Effector memory CD8-positive, alpha-beta T cell (primary cell): Measurements from ENCODE around the gene ITGB1BP1.

Experiments
- ATAC-seq: fragments of 150-1000 bp; cut with Tn5 transposase; replicated peaks from 2 replicates; pipeline ENCODE4 v1.10.0; 2021; ENCODE audit warnings: mild to moderate bottlenecking, moderate library complexity
- DNase-seq, 3 experiments: peaks; one replicate each; pipeline ENCODE4 v3.0.0; 2021
- H3K27ac Mint-ChIP-seq, 2 donors: one replicate each; pipeline ENCODE4 v1.8.0; 2022; ENCODE audit warnings: mild to moderate bottlenecking in 2 of 2, mixed read lengths in 2 of 2, moderate library complexity in 2 of 2
- H3K27me3 Mint-ChIP-seq, 2 donors: one replicate each; pipeline ENCODE4 v1.8.0; 2022; ENCODE audit warnings: mixed read lengths in 2 of 2
- H3K36me3 Mint-ChIP-seq: one replicate; pipeline ENCODE4 v1.8.0; 2022; ENCODE audit warnings: mild to moderate bottlenecking, moderate library complexity, mixed read lengths; ENCODE audit not compliant: insufficient read depth
- H3K4me1 Mint-ChIP-seq, 2 donors: one replicate each; pipeline ENCODE4 v1.8.0; 2022; ENCODE audit warnings: low read depth in 2 of 2, mixed read lengths in 2 of 2
- H3K4me3 Mint-ChIP-seq, 2 donors: one replicate each; pipeline ENCODE4 v1.8.0; 2022; ENCODE audit warnings: mild to moderate bottlenecking in 2 of 2, mixed read lengths in 2 of 2, moderate library complexity in 2 of 2
- H3K9me3 Mint-ChIP-seq, 2 donors: one replicate each; pipeline ENCODE4 v1.8.0; 2022; ENCODE audit warnings: mixed read lengths in 2 of 2

ITGB1BP1 gene

GRCh38 chr2:9388950-9389911, 34.1 kb downstream of the ITGB1BP1 start:
- Mint-ChIP-seq H3K4me3 (no peak overlapping the region), H3K9me3 (no peaks in the 10 kb centered on the region), H3K27ac (no peak overlapping the region), H3K27me3 (no peaks in the 10 kb centered on the region), H3K36me3 (no peaks in the 10 kb centered on the region), H3K4me1 (no peaks in the 10 kb centered on the region)
- ATAC-seq, result no peak
- DNase-seq, result no peak

- no peak for DNase-seq
- ATAC-seq, result no peak
- Mint-ChIP-seq H3K4me1 (no peaks in the 10 kb centered on the region), H3K27me3 (peaks cover 0 to under 1% of the 10 kb centered on the region in 2 donors), H3K36me3 (no peaks in the 10 kb centered on the region), H3K4me3 (no peak overlapping the region), H3K9me3 (no peaks in the 10 kb centered on the region), H3K27ac (no peak overlapping the region)
Measured at GRCh38 chr2:9388199-9388681, 35.1 kb downstream of the ITGB1BP1 start.

DNA sequence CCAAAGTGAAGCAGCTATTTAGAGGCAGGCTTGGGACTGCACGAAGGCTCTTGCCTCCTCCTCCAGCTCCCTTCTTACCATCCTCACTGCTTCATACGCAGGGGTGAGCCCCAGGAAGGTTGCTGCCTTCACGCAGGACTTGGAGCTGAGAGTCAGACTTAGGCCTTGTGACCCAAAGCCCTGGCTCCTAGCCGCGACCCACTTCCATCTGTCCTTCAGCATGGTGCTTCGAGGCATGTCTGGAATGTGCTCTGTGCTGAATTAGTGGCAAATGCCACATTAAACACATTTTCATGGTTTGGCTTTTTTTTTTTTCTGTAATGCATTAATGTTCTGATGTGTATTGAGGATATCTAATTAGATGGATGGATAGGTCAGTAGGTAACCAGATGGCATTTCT, 37.5 kb downstream of the ITGB1BP1 start:
- Mint-ChIP-seq H3K36me3 (no peaks in the 10 kb centered on the region), H3K9me3 (no peaks in the 10 kb centered on the region), H3K27me3 (peaks cover 0 to 10% of the 10 kb centered on the region in 2 donors), H3K27ac (no peak overlapping the region), H3K4me1 (no peaks in the 10 kb centered on the region), H3K4me3 (no peak overlapping the region)
- ATAC-seq (no peak), DNase-seq (no peak)

- no peak overlapping the region for H3K4me3 Mint-ChIP-seq
- no peaks in the 10 kb centered on the region for H3K9me3 Mint-ChIP-seq
- H3K4me1 Mint-ChIP-seq, result no peaks in the 10 kb centered on the region
- no peak overlapping the region for H3K27ac Mint-ChIP-seq
- ATAC-seq (no peak), DNase-seq (no peak)
- peaks cover 0 to 10% of the 10 kb centered on the region in 2 donors for H3K27me3 Mint-ChIP-seq
- H3K36me3 Mint-ChIP-seq, result no peaks in the 10 kb centered on the region
Measured at GRCh38 chr2:9384521-9384920, 38.8 kb downstream of the ITGB1BP1 start.

- no peaks in the 10 kb centered on the region for H3K4me1 Mint-ChIP-seq
- ATAC-seq, result no peak
Measured at GRCh38 chr2:9382604-9383235, 40.6 kb downstream of the ITGB1BP1 start.

GRCh38 chr2:9380702-9381628, 42.4 kb downstream of the ITGB1BP1 start:
- no peaks in the 10 kb centered on the region for H3K9me3 Mint-ChIP-seq
- H3K36me3 Mint-ChIP-seq, result no peaks in the 10 kb centered on the region
- no peak overlapping the region for H3K27ac Mint-ChIP-seq
- ATAC-seq (no peak), DNase-seq (no peak)
- H3K27me3 Mint-ChIP-seq, result peaks cover 22 to 29% of the 10 kb centered on the region in 2 donors
- peaks cover 0 to 5% of the 10 kb centered on the region in 2 donors for H3K4me1 Mint-ChIP-seq
- H3K4me3 Mint-ChIP-seq, result no peak overlapping the region

More at GRCh38 chr2:9382604-9383235, 40.6 kb downstream of the ITGB1BP1 start:
- Mint-ChIP-seq H3K27me3 (peaks cover 9 to 20% of the 10 kb centered on the region in 2 donors), H3K27ac (no peak overlapping the region), H3K36me3 (no peaks in the 10 kb centered on the region), H3K9me3 (no peaks in the 10 kb centered on the region), H3K4me3 (no peak overlapping the region)
- no peak for DNase-seq

- H3K4me3 Mint-ChIP-seq, result no peak overlapping the region
- ATAC-seq (no peak), DNase-seq (no peak)
- no peaks in the 10 kb centered on the region for H3K9me3 Mint-ChIP-seq
- no peaks in the 10 kb centered on the region for H3K36me3 Mint-ChIP-seq
- H3K27ac Mint-ChIP-seq, result no peak overlapping the region
- H3K4me1 Mint-ChIP-seq, result peaks cover 0 to 5% of the 10 kb centered on the region in 2 donors
- H3K27me3 Mint-ChIP-seq, result peaks cover 26 to 35% of the 10 kb centered on the region in 2 donors
Measured at GRCh38 chr2:9379391-9379755, 44.0 kb downstream of the ITGB1BP1 start.

- no peak for ATAC-seq
- Mint-ChIP-seq H3K36me3 (no peaks in the 10 kb centered on the region), H3K4me1 (peaks cover 0 to 5% of the 10 kb centered on the region in 2 donors), H3K27me3 (peaks cover 31 to 42% of the 10 kb centered on the region in 2 donors), H3K4me3 (no peak overlapping the region), H3K9me3 (no peaks in the 10 kb centered on the region), H3K27ac (no peak overlapping the region)
- DNase-seq, result no peak
Measured at GRCh38 chr2:9378433-9379390, 44.6 kb downstream of the ITGB1BP1 start.

GRCh38 chr2:9377461-9378097, 45.7 kb downstream of the ITGB1BP1 start:
- peaks cover 31 to 41% of the 10 kb centered on the region in 2 donors for H3K27me3 Mint-ChIP-seq
- no peak overlapping the region for H3K4me3 Mint-ChIP-seq
- DNase-seq (no peak), ATAC-seq (no peak)
- peaks cover 0 to 5% of the 10 kb centered on the region in 2 donors for H3K4me1 Mint-ChIP-seq
- no peak overlapping the region for H3K27ac Mint-ChIP-seq
- no peaks in the 10 kb centered on the region for H3K9me3 Mint-ChIP-seq
- H3K36me3 Mint-ChIP-seq, result no peaks in the 10 kb centered on the region

- Mint-ChIP-seq H3K9me3 (no peaks in the 10 kb centered on the region), H3K4me3 (no peak overlapping the region), H3K36me3 (no peaks in the 10 kb centered on the region), H3K27me3 (peaks cover 41 to 55% of the 10 kb centered on the region in 2 donors), H3K27ac (no peak overlapping the region), H3K4me1 (peaks cover 0 to 5% of the 10 kb centered on the region in 2 donors)
- ATAC-seq (no peak), DNase-seq (no peak)
Measured at GRCh38 chr2:9375857-9376428, 47.4 kb downstream of the ITGB1BP1 start.

DNA sequence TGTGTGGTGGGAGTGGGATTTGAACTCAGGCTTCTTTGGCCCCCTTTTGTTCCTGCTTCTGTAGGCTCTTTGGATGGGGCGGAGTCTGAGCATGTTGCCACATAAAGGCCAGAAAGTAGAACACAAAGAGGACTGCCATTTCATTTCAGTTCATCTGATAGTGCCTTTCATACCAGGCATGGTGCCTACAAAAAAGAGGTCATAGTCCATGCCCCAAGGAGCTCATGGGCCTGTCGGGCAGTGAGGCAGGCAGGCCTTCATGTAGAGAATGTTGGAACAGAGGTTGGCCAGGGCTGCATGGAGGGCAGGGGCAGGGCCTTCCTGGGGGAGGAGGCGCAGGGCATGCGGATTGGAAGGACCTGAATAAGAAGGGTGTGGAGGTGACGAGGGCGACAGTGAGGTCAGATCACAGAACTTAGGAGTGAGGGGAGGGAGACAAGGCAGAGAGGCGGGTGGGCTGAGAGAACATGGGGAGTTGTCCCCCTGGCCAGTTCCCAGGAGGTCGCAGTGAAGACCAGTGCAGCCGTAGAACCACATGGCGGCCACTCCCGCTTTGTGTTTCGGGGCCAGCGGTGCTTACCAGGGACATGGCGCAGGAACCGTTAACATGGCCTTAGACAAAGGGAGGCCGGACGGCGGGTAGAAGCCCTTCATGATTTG, 49.1 kb downstream of the ITGB1BP1 start:
- no peaks in the 10 kb centered on the region for H3K9me3 Mint-ChIP-seq
- DNase-seq (no peak), ATAC-seq (no peak)
- H3K27me3 Mint-ChIP-seq, result peaks cover 54 to 70% of the 10 kb centered on the region in 2 donors
- no peak overlapping the region for H3K27ac Mint-ChIP-seq
- peaks cover 0 to 5% of the 10 kb centered on the region in 2 donors for H3K4me1 Mint-ChIP-seq
- no peak overlapping the region for H3K4me3 Mint-ChIP-seq
- H3K36me3 Mint-ChIP-seq, result no peaks in the 10 kb centered on the region
